SU-DHL-6 (cell line): ENCODE data around the gene MAML2.

Experiments used
- H2AFZ ChIP-seq: fragments of 200-600 bp; sonication (generic); 2 replicates; pipeline ENCODE4 v1.6.1; 2014; ENCODE audit warnings: low read depth, mild to moderate bottlenecking, moderate library complexity, mixed read lengths, antibody characterized with exemption, low read length; ENCODE audit not compliant: severe bottlenecking
- H3F3A ChIP-seq: fragments of 200-600 bp; shearing (Covaris generic); 2 replicates; pipeline ENCODE4 v1.6.0; 2016; ENCODE audit warnings: antibody characterized with exemption, mild to moderate bottlenecking; ENCODE audit not compliant: insufficient read depth
- H3K27ac ChIP-seq: fragments of 200-600 bp; sonication (generic); 2 replicates; pipeline ENCODE4 v1.5.1; 2016; ENCODE audit warnings: low read depth, mild to moderate bottlenecking, low read length, moderate library complexity, mixed read lengths
- H3K27me3 ChIP-seq: fragments of 200-600 bp; sonication (generic), shearing (Covaris generic); 2 replicates; pipeline ENCODE4 v1.6.0; 2014; ENCODE audit warnings: mild to moderate bottlenecking, low read length
- H3K36me3 ChIP-seq: fragments of 200-600 bp; sonication (generic); 2 replicates; pipeline ENCODE4 v1.6.1; 2014; ENCODE audit warnings: mild to moderate bottlenecking, low read length, mixed read lengths
- H3K4me2 ChIP-seq: fragments of 300-600, 200-600 bp; shearing (Covaris generic), sonication (generic); 2 replicates; pipeline ENCODE4 v1.6.0; 2014; ENCODE audit warnings: low read length, low read depth, mild to moderate bottlenecking; ENCODE audit not compliant: poor library complexity, severe bottlenecking
- H3K4me3 ChIP-seq: fragments of 200-600 bp; sonication (generic); 2 replicates; pipeline ENCODE4 v1.5.1; 2014; ENCODE audit warnings: antibody characterized with exemption, low read length, mild to moderate bottlenecking, mixed read lengths; ENCODE audit not compliant: insufficient read depth, poor library complexity, severe bottlenecking
- H3K79me2 ChIP-seq: fragments of 200-600 bp; sonication (generic); 2 replicates; pipeline ENCODE4 v1.6.1; 2014; ENCODE audit warnings: mild to moderate bottlenecking, low read length, moderate library complexity; ENCODE audit not compliant: insufficient read depth
- H3K9ac ChIP-seq: fragments of 200-600 bp; sonication (generic); 2 replicates; pipeline ENCODE4 v1.7.0; 2014; ENCODE audit warnings: mild to moderate bottlenecking, low read length
- H3K9me2 ChIP-seq: fragments of 200-600 bp; sonication (generic); replicated peaks from 2 replicates; pipeline ENCODE4 v1.6.1; 2014; ENCODE audit warnings: low read length; ENCODE audit not compliant: insufficient read depth
- H3K9me3 ChIP-seq: fragments of 200-600 bp; sonication (generic); 2 replicates; pipeline ENCODE4 v1.6.1; 2014; ENCODE audit warnings: low read length, mixed read lengths; ENCODE audit not compliant: insufficient read depth
- H4K20me1 ChIP-seq: fragments of 200-600 bp; sonication (generic); 2 replicates; pipeline ENCODE4 v1.6.1; 2014; ENCODE audit warnings: low read depth, mild to moderate bottlenecking, antibody characterized with exemption, low read length, moderate library complexity, mixed read lengths
- CTCF ChIP-seq: fragments of 200-600 bp; sonication (generic); IDR thresholded peaks from one replicate; pipeline ENCODE4 v1.5.1; 2017; ENCODE audit warnings: antibody characterized with exemption, mild to moderate bottlenecking, low read length, moderate library complexity; ENCODE audit not compliant: insufficient read depth, poor library complexity, severe bottlenecking
- EZH2phosphoT487 ChIP-seq: fragments of 200-600 bp; sonication (generic), shearing (Covaris generic); conservative IDR thresholded peaks from 2 replicates; pipeline ENCODE4 v1.6.1; 2018; ENCODE audit warnings: mild to moderate bottlenecking, antibody characterized with exemption, low read length, moderate library complexity, mixed read lengths

The MAML2 gene

DNA sequence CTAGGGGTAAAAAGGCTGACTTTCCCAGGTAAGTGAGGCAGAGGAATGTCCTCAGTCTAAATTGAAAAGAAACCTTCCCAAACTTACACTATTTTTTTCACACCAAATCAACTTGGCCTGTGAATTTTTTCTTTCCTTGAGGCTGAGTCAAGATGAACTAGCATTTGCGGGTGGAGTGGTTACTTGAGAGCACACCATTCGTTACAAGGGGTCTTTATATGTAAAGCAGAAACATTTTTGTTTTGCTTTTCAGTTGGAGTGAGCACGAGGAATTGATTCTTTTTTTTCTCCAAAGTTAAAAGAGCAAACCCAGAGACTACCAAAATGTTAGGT is 36.4 kb downstream of the MAML2 start:
- TF ChIP-seq CTCF (no peak), EZH2phosphoT487 (no peak)

DNA sequence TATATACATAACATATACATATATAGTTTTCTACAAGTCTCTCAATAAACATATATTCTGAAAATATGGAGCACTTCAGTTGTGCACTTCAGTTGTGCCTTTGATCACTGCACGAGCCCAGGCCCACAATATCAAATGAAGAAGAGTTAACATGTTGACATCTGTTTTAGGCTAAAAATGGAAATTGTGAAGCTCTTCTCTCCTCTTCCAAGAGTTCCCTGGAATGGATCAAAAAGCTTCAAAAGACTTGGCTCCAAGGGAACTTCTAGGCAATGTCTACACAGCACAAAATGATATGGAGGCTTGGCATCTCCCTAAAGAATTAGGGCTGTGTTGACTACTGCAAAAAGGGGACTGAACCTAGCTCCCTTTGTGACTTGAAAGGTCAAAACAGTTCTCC is 36.9 kb downstream of the MAML2 start:
- Histone ChIP-seq H3K9me3 (no peaks in the 10 kb centered on the region), H3K36me3 (no peaks in the 10 kb centered on the region), H3K27me3 (no peaks in the 10 kb centered on the region), H3K9me2 (no peaks in the 10 kb centered on the region), H2AFZ (no peak overlapping the region), H3K4me3 (no peak overlapping the region), H3K27ac (no peak overlapping the region), H3K4me2 (no peak overlapping the region), H3K9ac (no peak overlapping the region), H4K20me1 (no peaks in the 10 kb centered on the region), H3F3A (no peaks in the 10 kb centered on the region), H3K79me2 (no peaks in the 10 kb centered on the region)
- no peak for TF ChIP-seq CTCF
- TF ChIP-seq EZH2phosphoT487, result no peak

More for the DNA sequence above, 36.4 kb downstream of the MAML2 start:
- H3K27me3 ChIP-seq, result no peaks in the 10 kb centered on the region
- no peak overlapping the region for H3K4me3 ChIP-seq
- H3K9me3 ChIP-seq, result no peaks in the 10 kb centered on the region
- H3K9me2 ChIP-seq, result no peaks in the 10 kb centered on the region
- H2AFZ ChIP-seq, result no peak overlapping the region
- no peak overlapping the region for H3K9ac ChIP-seq
- no peaks in the 10 kb centered on the region for H3K79me2 ChIP-seq
- H4K20me1 ChIP-seq, result no peaks in the 10 kb centered on the region
- H3K36me3 ChIP-seq, result no peaks in the 10 kb centered on the region
- H3K4me2 ChIP-seq, result no peak overlapping the region
- no peaks in the 10 kb centered on the region for H3F3A ChIP-seq
- H3K27ac ChIP-seq, result no peak overlapping the region

DNA sequence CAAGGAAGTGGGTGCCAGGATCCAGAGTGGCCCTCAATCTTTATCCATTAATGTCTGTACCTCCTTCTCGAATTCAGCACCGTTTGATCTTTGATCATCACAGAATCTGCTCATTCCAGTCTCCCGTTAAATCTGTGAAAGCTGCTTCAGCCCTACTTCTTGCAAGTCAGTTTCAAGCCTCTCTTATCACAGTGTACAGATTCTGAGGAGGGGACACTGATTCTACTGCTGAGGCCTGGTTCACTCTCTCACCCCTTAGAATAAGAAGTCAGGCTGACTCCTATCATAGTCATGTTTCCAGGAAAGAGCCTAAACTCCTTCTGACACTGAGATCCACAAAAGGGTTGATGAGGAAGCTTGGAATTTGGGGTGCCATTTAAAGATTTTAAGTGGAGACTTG is 39.0 kb downstream of the MAML2 start:
- H4K20me1 ChIP-seq, result no peaks in the 10 kb centered on the region
- H3K79me2 ChIP-seq, result no peaks in the 10 kb centered on the region
- no peak overlapping the region for H2AFZ ChIP-seq
- no peaks in the 10 kb centered on the region for H3K36me3 ChIP-seq
- TF ChIP-seq EZH2phosphoT487, result no peak
- no peak for TF ChIP-seq CTCF
- no peaks in the 10 kb centered on the region for H3F3A ChIP-seq
- H3K9me3 ChIP-seq, result no peaks in the 10 kb centered on the region
- no peaks in the 10 kb centered on the region for H3K27me3 ChIP-seq
- no peak overlapping the region for H3K4me3 ChIP-seq
- no peak overlapping the region for H3K9ac ChIP-seq
- H3K4me2 ChIP-seq, result no peak overlapping the region
- H3K9me2 ChIP-seq, result no peaks in the 10 kb centered on the region
- no peak overlapping the region for H3K27ac ChIP-seq

GRCh38 chr11:96303064-96303463 is 39.9 kb downstream of the MAML2 start:
- TF ChIP-seq EZH2phosphoT487 (no peak), CTCF (no peak)
- H3K4me2 ChIP-seq, result no peak overlapping the region
- no peak overlapping the region for H2AFZ ChIP-seq
- no peaks in the 10 kb centered on the region for H3K9me2 ChIP-seq
- no peak overlapping the region for H3K27ac ChIP-seq
- no peaks in the 10 kb centered on the region for H3K27me3 ChIP-seq
- no peaks in the 10 kb centered on the region for H4K20me1 ChIP-seq
- H3F3A ChIP-seq, result no peaks in the 10 kb centered on the region
- no peak overlapping the region for H3K4me3 ChIP-seq
- no peaks in the 10 kb centered on the region for H3K79me2 ChIP-seq
- H3K36me3 ChIP-seq, result no peaks in the 10 kb centered on the region
- no peak overlapping the region for H3K9ac ChIP-seq
- H3K9me3 ChIP-seq, result no peaks in the 10 kb centered on the region
